NCI-H146 (cell line): ENCODE data around the gene EPHA10.
A peak's percentile ranks its signal among the peaks of the same experiment; 100 is the strongest.
"Not testable (repeated sequence)": the region's sequence is repeated elsewhere in the genome, so short reads cannot be mapped to it uniquely, and the experiment has no call there.

Experiments used
- DNase-seq: peaks from one replicate; lab custom pipeline; 2025; lab: John Stamatoyannopoulos, UW

Gene EPHA10

DNA sequence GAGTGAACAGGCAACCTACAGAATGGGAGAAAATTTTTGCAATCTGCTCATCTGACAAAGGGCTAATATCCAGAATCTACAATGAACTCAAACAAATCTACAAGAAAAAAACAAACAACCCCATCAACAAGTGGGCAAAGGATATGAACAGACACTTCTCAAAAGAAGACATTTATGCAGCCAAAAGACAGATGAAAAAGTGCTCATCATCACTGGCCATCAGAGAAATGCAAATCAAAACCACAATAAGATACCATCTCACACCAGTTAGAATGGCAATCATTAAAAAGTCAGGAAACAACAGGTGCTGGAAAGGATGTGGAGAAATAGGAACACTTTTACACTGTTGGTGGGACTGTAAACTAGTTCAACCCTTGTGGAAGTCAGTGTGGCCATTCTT lies 6.5 kb upstream of the EPHA10 start:
- DNase-seq, result not testable (repeated sequence)

DNA sequence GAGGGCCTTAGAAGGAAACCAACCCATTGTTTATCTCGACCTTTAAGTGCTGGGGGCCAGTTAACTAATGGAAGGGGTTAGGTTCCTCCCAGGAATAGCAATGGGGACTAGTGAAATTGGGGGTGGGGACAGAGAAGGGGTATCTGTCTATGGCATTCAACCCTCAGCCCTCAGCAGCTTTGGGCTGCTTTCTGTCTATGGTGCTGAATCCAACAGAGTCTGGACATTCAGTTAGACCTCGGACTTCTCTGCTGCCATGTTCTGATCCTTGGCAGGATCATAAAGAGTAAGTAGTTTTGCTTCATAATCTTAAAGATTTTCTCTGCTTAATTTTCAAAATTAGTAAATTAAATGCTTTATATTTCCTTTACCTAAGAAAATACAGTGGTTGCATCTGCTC lies 2.6 kb upstream of the EPHA10 start:
- DNase-seq, result no peak

- DNase-seq, result peak; percentile 17
These were observed 1.2 kb upstream of the EPHA10 start for GRCh38 chr1:37765916-37766664.

DNA sequence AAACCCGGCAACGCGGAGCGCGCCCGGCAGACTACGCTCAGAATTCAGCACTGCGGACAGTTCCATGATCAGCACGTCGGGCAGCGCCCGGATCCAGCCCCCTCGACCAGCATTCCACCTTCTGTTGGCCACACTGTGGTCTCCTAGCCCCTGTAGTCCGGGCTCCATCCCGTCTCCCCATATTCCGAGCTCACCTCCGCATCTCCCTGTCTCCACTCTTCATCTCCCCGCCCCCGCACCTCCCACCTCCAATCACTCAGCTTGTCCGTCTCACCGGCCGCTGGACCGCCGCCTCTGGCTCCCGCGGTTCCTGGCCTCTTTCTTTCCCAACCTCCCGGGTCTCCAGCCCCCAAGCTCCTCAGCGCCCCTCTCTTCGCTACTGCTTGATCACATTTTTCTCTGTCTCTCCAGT lies 500 bp downstream of the EPHA10 start:
- peak; percentile 7 for DNase-seq

DNA sequence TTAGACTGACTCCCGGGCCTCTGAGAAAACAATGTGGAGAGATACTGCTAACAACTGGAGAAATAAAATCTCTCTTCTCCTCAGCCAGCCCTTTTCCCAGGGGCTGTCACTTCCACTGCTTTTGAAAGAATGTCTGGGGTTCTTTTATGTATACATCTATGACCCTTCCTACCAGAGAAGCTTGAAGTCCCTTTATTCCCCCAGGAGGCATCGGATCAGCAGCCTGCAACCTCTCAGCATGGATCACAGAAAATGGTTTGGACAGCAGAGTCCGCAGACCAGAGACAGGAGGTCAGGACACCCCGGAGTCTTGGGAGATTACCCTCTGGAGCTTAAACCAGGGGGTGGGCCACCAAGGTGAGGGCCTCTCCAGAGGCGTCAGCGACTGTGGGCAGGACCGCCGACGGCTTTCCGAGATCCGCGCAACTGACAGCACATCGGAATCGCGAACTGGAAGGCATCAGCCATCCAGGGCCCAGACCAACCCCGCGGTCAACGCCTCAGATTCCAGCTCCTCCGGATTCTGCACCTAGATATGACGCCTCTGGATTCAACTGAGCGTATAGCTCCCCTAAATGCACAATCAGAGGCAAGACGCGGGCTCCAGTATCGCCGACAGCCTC lies 1.0 kb downstream of the EPHA10 start:
- no peak for DNase-seq

GRCh38 chr1:37762516-37762915 lies 2.4 kb downstream of the EPHA10 start:
- no peak for DNase-seq

DNA sequence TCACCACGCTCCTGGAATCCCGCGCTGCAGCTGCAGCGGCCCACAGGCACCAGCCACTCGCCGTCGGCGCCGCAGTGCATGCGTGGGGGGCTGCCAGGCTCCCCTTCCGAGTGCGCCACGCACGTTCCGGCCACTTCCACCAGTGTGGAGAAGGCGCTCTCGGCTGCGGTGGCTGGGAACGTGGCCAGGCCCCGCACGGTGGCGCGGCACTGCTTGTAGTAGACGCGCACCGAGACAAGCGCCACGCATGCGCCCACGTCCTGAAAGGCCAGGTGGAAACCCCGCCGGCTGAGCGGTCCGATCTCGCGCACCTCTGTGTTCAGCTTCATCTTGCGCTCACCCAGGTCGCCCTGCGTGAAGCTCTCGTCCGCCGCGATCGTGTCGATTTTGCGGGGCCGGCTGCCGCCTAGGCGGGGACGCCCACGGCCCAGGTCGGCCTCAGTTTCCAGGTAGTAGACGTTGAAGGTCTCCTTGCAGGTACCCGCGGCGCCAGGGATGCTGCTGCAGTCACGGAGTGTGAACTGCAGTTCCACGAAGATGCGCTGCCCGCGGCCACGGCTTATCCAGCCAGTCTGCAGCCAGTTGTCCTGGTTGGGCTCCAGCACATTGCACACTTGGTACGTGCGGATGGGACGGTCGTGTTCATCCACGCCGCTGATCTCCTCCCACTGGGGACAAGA lies 3.4 kb downstream of the EPHA10 start:
- DNase-seq, result no peak

- no peak for DNase-seq
These were observed 5.5 kb downstream of the EPHA10 start for GRCh38 chr1:37759451-37759850.

- DNase-seq, result no peak
These were observed 8.9 kb downstream of the EPHA10 start for GRCh38 chr1:37755951-37756560.

DNA sequence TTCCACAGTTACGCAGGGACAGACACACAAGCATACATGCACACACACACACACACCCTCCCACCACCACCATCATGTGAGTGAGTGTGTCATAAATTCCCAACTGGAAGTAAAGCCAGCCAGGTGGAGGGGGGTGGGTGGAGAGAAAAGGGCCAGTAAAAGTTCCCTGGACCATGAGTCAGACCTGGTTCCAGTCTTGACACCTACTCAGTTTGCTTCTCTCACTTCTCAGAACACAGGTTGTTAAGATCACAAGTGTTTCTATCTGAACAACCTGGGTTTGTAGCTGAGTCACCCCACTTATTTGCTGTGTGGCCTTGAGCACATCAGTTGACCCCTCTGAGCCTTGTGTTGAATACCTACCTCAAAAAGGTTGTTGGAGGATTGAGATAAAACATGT lies 9.6 kb downstream of the EPHA10 start:
- DNase-seq, result no peak

- DNase-seq, result peak; percentile 8
These were observed 11.2 kb downstream of the EPHA10 start for GRCh38 chr1:37753473-37754321.

GRCh38 chr1:37752583-37753471 lies 12.1 kb downstream of the EPHA10 start:
- peak; percentile 54 for DNase-seq

- DNase-seq, result peak; percentile 19
These were observed 12.7 kb downstream of the EPHA10 start for GRCh38 chr1:37752213-37752582.

DNA sequence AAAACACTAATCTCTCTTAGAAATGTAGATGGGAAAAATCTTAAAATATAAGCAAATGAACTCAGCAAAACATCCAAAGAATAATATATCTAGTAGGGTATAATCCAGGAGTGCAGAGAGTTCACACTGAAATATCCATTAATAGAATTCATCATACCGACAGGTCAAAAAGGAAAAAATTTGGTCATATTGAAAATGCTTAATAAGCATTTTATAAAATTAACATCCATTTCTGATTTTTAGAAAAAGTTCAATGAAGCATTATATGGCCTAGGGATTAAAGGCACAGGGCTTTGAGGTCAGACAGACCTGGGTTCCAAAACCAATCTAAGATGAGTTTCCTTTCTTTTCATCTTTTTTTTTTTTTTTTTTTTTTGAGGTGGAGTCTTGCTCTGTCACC lies 16.4 kb downstream of the EPHA10 start:
- DNase-seq, result no peak

DNA sequence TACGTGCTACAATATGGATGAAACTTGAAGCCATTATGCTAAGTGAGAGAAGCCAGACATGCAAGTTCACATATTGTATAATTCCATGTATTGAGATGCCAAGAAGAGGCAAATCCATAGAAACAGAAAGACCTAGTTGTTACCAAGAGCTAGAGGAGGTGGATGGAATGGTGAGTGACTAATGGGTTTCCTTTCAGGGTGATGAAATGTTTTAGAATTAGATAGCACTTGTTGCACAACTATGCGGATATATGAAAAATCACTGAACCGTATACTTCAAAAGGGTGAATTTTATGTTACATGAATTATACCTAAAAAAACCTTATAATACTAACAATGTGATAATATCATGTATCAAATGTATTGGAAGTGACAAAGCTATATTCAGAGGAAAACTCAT lies 18.1 kb downstream of the EPHA10 start:
- DNase-seq, result no peak

DNA sequence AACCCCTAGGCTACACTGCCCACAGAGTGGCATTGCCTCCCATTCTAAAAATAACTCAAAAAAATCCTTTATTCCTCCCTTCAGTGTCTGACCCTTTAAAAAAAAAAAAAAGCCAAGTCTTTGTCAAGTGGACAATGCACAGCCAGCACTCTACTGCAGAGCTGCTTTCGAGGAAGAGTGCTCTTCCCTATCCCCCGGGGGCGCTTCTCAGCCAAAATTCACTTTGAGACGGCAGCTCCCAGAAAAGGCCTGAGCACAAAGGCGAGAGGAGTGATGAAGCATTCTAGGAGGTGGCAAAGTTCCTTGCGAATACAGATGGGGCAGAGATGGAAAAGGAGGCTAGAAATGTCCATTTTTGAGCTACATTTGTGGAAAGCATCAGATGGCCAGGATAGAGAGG lies 23.3 kb downstream of the EPHA10 start:
- no peak for DNase-seq

DNA sequence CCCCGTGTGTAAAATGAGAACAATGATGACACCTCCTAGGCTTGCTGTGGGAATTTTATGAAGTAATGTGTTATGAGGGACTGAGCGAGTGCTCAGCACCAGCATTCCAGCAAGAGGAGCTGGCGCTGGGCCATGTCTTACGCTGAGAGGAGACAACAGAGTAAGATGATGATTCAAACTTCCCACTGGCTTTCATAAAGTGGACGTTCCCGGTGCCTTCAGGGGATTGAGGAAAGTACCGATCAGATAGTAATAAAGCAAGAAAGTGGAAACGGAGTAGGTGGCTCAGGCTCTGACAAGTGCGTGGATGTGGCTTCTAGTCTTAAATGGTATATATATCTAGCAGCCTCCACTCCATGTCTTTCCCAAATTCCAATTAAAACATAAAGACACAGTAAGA lies 23.8 kb downstream of the EPHA10 start:
- no peak for DNase-seq

DNA sequence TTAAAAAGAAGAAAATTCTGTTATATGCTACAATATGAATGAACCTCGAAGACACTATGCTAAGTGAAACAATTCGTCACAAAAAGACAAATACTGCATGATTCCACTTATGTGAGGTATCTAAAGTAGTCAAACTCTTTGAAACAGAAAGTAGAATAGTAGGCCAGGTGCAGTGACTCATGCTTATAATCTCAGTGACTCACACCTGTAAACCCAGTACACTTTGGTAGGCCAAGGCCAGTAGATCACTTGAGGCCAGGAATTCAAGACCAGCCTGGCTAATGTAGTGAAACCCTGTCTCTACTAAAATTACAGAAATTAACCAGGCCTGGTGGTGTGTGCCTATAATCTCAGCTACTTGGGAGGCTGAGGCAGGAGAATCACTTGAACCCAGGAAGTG lies 25.7 kb downstream of the EPHA10 start:
- no peak for DNase-seq

GRCh38 chr1:37738619-37739018 lies 26.3 kb downstream of the EPHA10 start:
- DNase-seq, result not testable (repeated sequence)

DNA sequence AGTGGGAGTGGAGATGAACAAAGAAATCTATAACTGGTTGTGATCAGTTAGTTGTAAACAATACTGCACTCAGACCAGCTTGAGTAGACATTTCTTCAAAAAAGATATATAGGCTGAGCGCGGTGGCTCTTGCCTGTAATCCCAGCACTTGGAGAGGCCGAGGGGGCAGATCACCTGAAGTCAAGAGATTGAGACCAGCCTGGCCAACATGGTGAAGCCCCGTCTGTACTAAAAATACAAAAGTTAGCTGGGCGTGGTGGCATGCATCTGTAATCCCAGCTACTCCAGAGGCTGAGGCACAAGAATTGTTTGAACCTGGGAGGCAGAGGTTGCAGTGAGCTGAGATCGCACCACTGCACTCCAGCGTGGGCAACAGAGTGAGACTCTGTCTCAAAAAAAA lies 26.9 kb downstream of the EPHA10 start:
- not testable (repeated sequence) for DNase-seq
